ENCODE data around the gene AGL.

Gene AGL

GRCh38 chr1:99877568-99877967 is 27.4 kb downstream of the AGL start:
- Histone ChIP-seq H3K4me2 (ENCODE audit: low read depth, low read length, poor library complexity, severe bottlenecking) (no peak overlapping the region), H4K20me1 (ENCODE audit: insufficient read depth, low read length, poor library complexity, severe bottlenecking) (no peaks in the 10 kb centered on the region), H3K9me3 (ENCODE audit: insufficient read depth, low read depth, low read length) (no peaks in the 10 kb centered on the region), H3K9ac (ENCODE audit: low read depth, low read length, poor library complexity, severe bottlenecking) (no peak overlapping the region), H3K79me2 (ENCODE audit: insufficient read depth, low read length) (no peaks in the 10 kb centered on the region), H3F3A (ENCODE audit: low read depth) (no peaks in the 10 kb centered on the region), H3K4me3 (ENCODE audit: low read length, poor library complexity, severe bottlenecking) (no peak overlapping the region), H3K27me3 (ENCODE audit: insufficient read depth, low read length, poor library complexity, severe bottlenecking) (no peaks in the 10 kb centered on the region), H3K9me2 (replicated peaks; ENCODE audit: low read depth, low read length) (no peaks in the 10 kb centered on the region), H3K4me1 (ENCODE audit: insufficient read depth, low read length, poor library complexity, severe bottlenecking) (no peaks in the 10 kb centered on the region), H2AFZ (ENCODE audit: low read length) (no peak overlapping the region), H3K36me3 (ENCODE audit: insufficient read depth, low read length) (peaks cover 10% of the 10 kb centered on the region)
- TF ChIP-seq CTCF (conservative IDR thresholded peaks at IDR 0.05; ENCODE audit: low read length) (no peak), EZH2phosphoT487 (IDR thresholded peaks at IDR 0.05; ENCODE audit: borderline replicate concordance) (no peak)

GRCh38 chr1:99886179-99886578 is 36.0 kb downstream of the AGL start:
- Histone ChIP-seq H3K27me3 (ENCODE audit: insufficient read depth, low read length, poor library complexity, severe bottlenecking) (no peaks in the 10 kb centered on the region), H2AFZ (ENCODE audit: low read length) (no peak overlapping the region), H3K4me3 (ENCODE audit: low read length, poor library complexity, severe bottlenecking) (no peak overlapping the region), H3K4me1 (ENCODE audit: insufficient read depth, low read length, poor library complexity, severe bottlenecking) (no peaks in the 10 kb centered on the region), H3K36me3 (ENCODE audit: insufficient read depth, low read length) (peaks cover 25% of the 10 kb centered on the region), H3K9me2 (replicated peaks; ENCODE audit: low read depth, low read length) (no peaks in the 10 kb centered on the region), H3K79me2 (ENCODE audit: insufficient read depth, low read length) (no peaks in the 10 kb centered on the region), H3K9ac (ENCODE audit: low read depth, low read length, poor library complexity, severe bottlenecking) (no peak overlapping the region), H3F3A (ENCODE audit: low read depth) (no peaks in the 10 kb centered on the region), H3K4me2 (ENCODE audit: low read depth, low read length, poor library complexity, severe bottlenecking) (no peak overlapping the region), H4K20me1 (ENCODE audit: insufficient read depth, low read length, poor library complexity, severe bottlenecking) (no peaks in the 10 kb centered on the region), H3K9me3 (ENCODE audit: insufficient read depth, low read depth, low read length) (no peaks in the 10 kb centered on the region)
- TF ChIP-seq CTCF (conservative IDR thresholded peaks at IDR 0.05; ENCODE audit: low read length) = no peak

- no peaks in the 10 kb centered on the region for H3K27me3 ChIP-seq (ENCODE audit: insufficient read depth, low read length, poor library complexity, severe bottlenecking)
- TF ChIP-seq CTCF (conservative IDR thresholded peaks at IDR 0.05; ENCODE audit: low read length) (no peak), EZH2phosphoT487 (IDR thresholded peaks at IDR 0.05; ENCODE audit: borderline replicate concordance) (no peak)
- H3F3A ChIP-seq (ENCODE audit: low read depth) = no peaks in the 10 kb centered on the region
- H3K9ac ChIP-seq (ENCODE audit: low read depth, low read length, poor library complexity, severe bottlenecking) = no peak overlapping the region
- no peak overlapping the region for H3K4me2 ChIP-seq (ENCODE audit: low read depth, low read length, poor library complexity, severe bottlenecking)
- no peak overlapping the region for H3K4me3 ChIP-seq (ENCODE audit: low read length, poor library complexity, severe bottlenecking)
- H3K9me2 ChIP-seq (replicated peaks; ENCODE audit: low read depth, low read length) = no peaks in the 10 kb centered on the region
- no peaks in the 10 kb centered on the region for H3K9me3 ChIP-seq (ENCODE audit: insufficient read depth, low read depth, low read length)
- H3K4me1 ChIP-seq (ENCODE audit: insufficient read depth, low read length, poor library complexity, severe bottlenecking) = no peaks in the 10 kb centered on the region
- no peak overlapping the region for H2AFZ ChIP-seq (ENCODE audit: low read length)
- H4K20me1 ChIP-seq (ENCODE audit: insufficient read depth, low read length, poor library complexity, severe bottlenecking) = no peaks in the 10 kb centered on the region
- no peaks in the 10 kb centered on the region for H3K79me2 ChIP-seq (ENCODE audit: insufficient read depth, low read length)
- peaks cover 22% of the 10 kb centered on the region for H3K36me3 ChIP-seq (ENCODE audit: insufficient read depth, low read length)
Measured at GRCh38 chr1:99886841-99887240, 36.7 kb downstream of the AGL start.

Data from Loucy (cell line).